Gastrocnemius medialis (tissue), 4 donors: ENCODE results near the gene KCNQ5.

ENCODE experiments used
- CTCF ChIP-seq, 5 experiments: fragments of 450-650 bp in 3 of 5; fragments of 200-600 bp in 2 of 5; sonication (generic) in 2 of 5; IDR thresholded peaks in 4 of 5; conservative IDR thresholded peaks in 1 of 5; 1 replicate in 4 of 5; 2 replicates in 1 of 5; pipeline ENCODE4 v1.5.1; 2016 to 2019; ENCODE audit warnings: antibody characterized with exemption in 5 of 5, mild to moderate bottlenecking in 3 of 5, moderate library complexity in 3 of 5
- POLR2A ChIP-seq, 2 donors: fragments of 450-650 bp; IDR thresholded peaks; one replicate each; pipeline ENCODE4 v1.6.1; 2017; ENCODE audit warnings: antibody characterized with exemption in 2 of 2, mild to moderate bottlenecking in 2 of 2, moderate library complexity in 2 of 2

GRCh38 chr6:73225396-73225795, 603.5 kb downstream of the KCNQ5 start, which contains the start of gene KHDC1L:
- TF ChIP-seq CTCF (IDR thresholded peaks at IDR 0.05 in 4 of 5, conservative IDR thresholded peaks at IDR 0.05 in 1 of 5) (no peak), POLR2A (IDR thresholded peaks at IDR 0.05) (no peak)
